Prostate gland (tissue), 2 donors: Measurements from ENCODE around the gene MYH9.
"Not testable (repeated sequence)": the region's sequence is repeated elsewhere in the genome, so short reads cannot be mapped to it uniquely, and the experiment has no call there.

Experiments
- POLR2A ChIP-seq: fragments of 450-650 bp; IDR thresholded peaks from one replicate; pipeline ENCODE4 v1.6.1; 2016; ENCODE audit warnings: antibody characterized with exemption, mild to moderate bottlenecking
- TF ChIP-seq, protein P1 (sequence below), 4 experiments: fragments of 200-600 bp in 2 of 4; fragments of 450-650 bp in 2 of 4; sonication (generic) in 2 of 4; IDR thresholded peaks; 1 replicate in 3 of 4; 2 replicates in 1 of 4; pipeline ENCODE4 v1.5.1; 2016 to 2019; ENCODE audit warnings: antibody characterized with exemption in 4 of 4, mild to moderate bottlenecking in 2 of 4, moderate library complexity in 2 of 4

GRCh38 chr22:36424466-36424865, 36.7 kb upstream of the MYH9 start:
- TF ChIP-seq, protein P1, sequence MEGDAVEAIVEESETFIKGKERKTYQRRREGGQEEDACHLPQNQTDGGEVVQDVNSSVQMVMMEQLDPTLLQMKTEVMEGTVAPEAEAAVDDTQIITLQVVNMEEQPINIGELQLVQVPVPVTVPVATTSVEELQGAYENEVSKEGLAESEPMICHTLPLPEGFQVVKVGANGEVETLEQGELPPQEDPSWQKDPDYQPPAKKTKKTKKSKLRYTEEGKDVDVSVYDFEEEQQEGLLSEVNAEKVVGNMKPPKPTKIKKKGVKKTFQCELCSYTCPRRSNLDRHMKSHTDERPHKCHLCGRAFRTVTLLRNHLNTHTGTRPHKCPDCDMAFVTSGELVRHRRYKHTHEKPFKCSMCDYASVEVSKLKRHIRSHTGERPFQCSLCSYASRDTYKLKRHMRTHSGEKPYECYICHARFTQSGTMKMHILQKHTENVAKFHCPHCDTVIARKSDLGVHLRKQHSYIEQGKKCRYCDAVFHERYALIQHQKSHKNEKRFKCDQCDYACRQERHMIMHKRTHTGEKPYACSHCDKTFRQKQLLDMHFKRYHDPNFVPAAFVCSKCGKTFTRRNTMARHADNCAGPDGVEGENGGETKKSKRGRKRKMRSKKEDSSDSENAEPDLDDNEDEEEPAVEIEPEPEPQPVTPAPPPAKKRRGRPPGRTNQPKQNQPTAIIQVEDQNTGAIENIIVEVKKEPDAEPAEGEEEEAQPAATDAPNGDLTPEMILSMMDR (IDR thresholded peaks at IDR 0.05), result not testable (repeated sequence)
- not testable (repeated sequence) for TF ChIP-seq POLR2A
